Measurements from ENCODE around the gene C3orf20. TPM values are rescaled to one million over a fixed set of nuclear protein-coding genes. Genes with fewer than 3 reads are reported as not detected.

C3orf20 gene
- total RNA-seq, 4 donors from 2014 or later: not detected

- intact Hi-C loops (cut with DNase I; ENCODE audit: low total_unique reads): no loop called here
- DNase-seq (ENCODE audit: low spot score in 2 of 2): no peak
- 75 to 84% methylated on average over 2 of the region's 2 CpGs for WGBS, 2 donors
- H3K4me3 ChIP-seq (ENCODE audit: low read depth, poor library complexity, severe bottlenecking): no peak overlapping the region
- no peak for TF ChIP-seq POLR2A (IDR thresholded peaks at IDR 0.05)
- TF ChIP-seq, protein P1, sequence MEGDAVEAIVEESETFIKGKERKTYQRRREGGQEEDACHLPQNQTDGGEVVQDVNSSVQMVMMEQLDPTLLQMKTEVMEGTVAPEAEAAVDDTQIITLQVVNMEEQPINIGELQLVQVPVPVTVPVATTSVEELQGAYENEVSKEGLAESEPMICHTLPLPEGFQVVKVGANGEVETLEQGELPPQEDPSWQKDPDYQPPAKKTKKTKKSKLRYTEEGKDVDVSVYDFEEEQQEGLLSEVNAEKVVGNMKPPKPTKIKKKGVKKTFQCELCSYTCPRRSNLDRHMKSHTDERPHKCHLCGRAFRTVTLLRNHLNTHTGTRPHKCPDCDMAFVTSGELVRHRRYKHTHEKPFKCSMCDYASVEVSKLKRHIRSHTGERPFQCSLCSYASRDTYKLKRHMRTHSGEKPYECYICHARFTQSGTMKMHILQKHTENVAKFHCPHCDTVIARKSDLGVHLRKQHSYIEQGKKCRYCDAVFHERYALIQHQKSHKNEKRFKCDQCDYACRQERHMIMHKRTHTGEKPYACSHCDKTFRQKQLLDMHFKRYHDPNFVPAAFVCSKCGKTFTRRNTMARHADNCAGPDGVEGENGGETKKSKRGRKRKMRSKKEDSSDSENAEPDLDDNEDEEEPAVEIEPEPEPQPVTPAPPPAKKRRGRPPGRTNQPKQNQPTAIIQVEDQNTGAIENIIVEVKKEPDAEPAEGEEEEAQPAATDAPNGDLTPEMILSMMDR (IDR thresholded peaks at IDR 0.05): no peak
These were observed 17.4 kb upstream of the C3orf20 start for GRCh38 chr3:14657579-14657978.

DNA sequence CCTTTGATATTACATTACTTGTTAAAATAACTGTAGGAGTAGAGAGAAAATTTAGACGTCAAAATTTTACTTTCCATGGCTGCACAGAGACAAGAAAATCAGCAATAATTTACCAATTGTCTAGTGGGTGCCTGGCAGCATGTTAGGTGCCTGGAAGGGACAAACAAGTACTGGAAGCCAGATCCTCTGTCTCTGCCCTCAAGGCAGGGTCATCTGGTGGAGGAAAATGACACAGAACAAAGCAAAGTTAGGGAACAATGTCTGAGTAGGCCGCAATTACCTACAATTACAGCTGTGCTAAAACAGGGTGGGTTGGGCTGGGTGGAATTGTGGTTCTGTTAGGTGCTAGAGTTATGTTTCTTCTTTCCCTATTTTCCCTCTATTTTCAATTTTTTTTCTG lies 16.0 kb upstream of the C3orf20 start:
- TF ChIP-seq, protein P1 (IDR thresholded peaks at IDR 0.05): no peak
- no peak for TF ChIP-seq POLR2A (IDR thresholded peaks at IDR 0.05)
- 82 to 84% methylated on average over 2 of the region's 2 CpGs for WGBS, 2 donors
- no peak for DNase-seq (ENCODE audit: low spot score in 2 of 2)
- intact Hi-C loops (cut with DNase I; ENCODE audit: low total_unique reads): no loop called here
- H3K4me3 ChIP-seq (ENCODE audit: low read depth, poor library complexity, severe bottlenecking): no peak overlapping the region

- H3K4me3 ChIP-seq (ENCODE audit: low read depth, poor library complexity, severe bottlenecking): no peak overlapping the region
- DNase-seq (ENCODE audit: low spot score in 2 of 2): no peak
- intact Hi-C loops (cut with DNase I; ENCODE audit: low total_unique reads): no loop called here
- 78 to 80% methylated on average over 4 of the region's 4 CpGs for WGBS, 2 donors
- no peak for TF ChIP-seq POLR2A (IDR thresholded peaks at IDR 0.05)
- TF ChIP-seq, protein P1 (IDR thresholded peaks at IDR 0.05): no peak
These were observed 14.0 kb upstream of the C3orf20 start for GRCh38 chr3:14660942-14661341.

- TF ChIP-seq, protein P1 (IDR thresholded peaks at IDR 0.05): no peak
- no peak overlapping the region for H3K4me3 ChIP-seq (ENCODE audit: low read depth, poor library complexity, severe bottlenecking)
- WGBS, 2 donors: 90 to 92% methylated on average over 5 of the region's 5 CpGs
- intact Hi-C loops (cut with DNase I; ENCODE audit: low total_unique reads): no loop called here
- no peak for DNase-seq (ENCODE audit: low spot score in 2 of 2)
These were observed 11.4 kb upstream of the C3orf20 start for GRCh38 chr3:14663396-14664135.

DNA sequence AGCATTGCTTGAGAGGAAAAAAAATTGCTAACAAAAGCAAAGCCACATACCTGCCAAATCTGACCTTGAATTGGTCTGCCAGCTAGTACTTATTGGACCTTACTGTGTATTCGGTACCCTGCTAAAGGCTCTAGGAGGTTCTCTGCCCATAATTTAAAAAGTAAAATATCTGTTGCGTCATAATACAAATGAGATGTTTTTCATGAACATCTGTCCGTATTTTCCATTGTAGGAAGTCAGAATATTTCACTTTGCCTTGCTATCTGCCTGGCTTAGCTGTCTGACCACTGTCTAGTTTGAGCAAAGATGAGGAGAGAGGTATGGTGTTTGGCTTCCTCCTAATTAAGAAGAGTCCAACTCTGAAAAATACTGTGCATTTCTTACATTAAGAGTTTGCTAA lies 10.8 kb upstream of the C3orf20 start:
- intact Hi-C loops (cut with DNase I; ENCODE audit: low total_unique reads): no loop called here
- no peak for DNase-seq (ENCODE audit: low spot score in 2 of 2)
- WGBS, 2 donors: 92 to 94% methylated on average over 3 of the region's 3 CpGs
- no peak overlapping the region for H3K4me3 ChIP-seq (ENCODE audit: low read depth, poor library complexity, severe bottlenecking)
- TF ChIP-seq, protein P1 (IDR thresholded peaks at IDR 0.05): no peak
- TF ChIP-seq POLR2A (IDR thresholded peaks at IDR 0.05): no peak

DNA sequence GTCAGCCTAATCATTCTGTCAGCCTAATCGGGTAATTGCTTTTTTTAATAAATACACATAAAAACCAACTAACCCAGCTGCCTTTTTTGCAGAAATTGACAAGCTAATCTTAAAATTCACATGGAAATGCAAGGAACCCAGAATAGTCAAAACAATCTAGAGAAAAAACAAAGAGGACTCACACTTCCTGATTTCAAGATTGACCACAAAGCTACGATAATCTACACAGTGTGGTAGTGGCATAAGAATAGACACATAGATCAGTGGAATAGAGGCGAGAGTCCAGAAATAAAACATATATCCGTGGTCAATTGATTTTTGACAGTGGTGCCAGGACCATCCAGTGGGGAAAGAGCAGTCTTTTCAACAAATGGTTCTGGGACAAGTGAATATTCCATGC lies 2.4 kb upstream of the C3orf20 start:
- no peak for TF ChIP-seq POLR2A (IDR thresholded peaks at IDR 0.05)
- TF ChIP-seq, protein P1 (IDR thresholded peaks at IDR 0.05): no peak
- no peak overlapping the region for H3K4me3 ChIP-seq (ENCODE audit: low read depth, poor library complexity, severe bottlenecking)
- no peak for DNase-seq (ENCODE audit: low spot score in 2 of 2)
- intact Hi-C loops (cut with DNase I; ENCODE audit: low total_unique reads): loop anchor here (10.0 kb wide), 1 partner anchor 252 kb away; no protein-coding TSS in a partner anchor
- WGBS, 2 donors: 75 to 77% methylated on average over 4 of the region's 4 CpGs
